M059J (cell line): ENCODE results near the gene PDE3B. TPM values are rescaled to one million over a fixed set of nuclear protein-coding genes. Genes with fewer than 3 reads are reported as not detected.
"Not testable (repeated sequence)": the region's sequence is repeated elsewhere in the genome, so short reads cannot be mapped to it uniquely, and the experiment has no call there.

Source experiments
- DNase-seq: peaks from one replicate; pipeline ENCODE4 v3.0.0-alpha.2; 2012; ENCODE audit warnings: low read depth
- total RNA-seq: library from RNA; depleted of rRNA; stranded (reverse); fragments of >200 nt; shearing (Covaris generic); gene quantifications from 2 replicates; pipeline ENCODE4 v1.2.3, GENCODE V29; 2014

Gene PDE3B
- total RNA-seq, 1 experiment from 2014 or later, result not detected

DNA sequence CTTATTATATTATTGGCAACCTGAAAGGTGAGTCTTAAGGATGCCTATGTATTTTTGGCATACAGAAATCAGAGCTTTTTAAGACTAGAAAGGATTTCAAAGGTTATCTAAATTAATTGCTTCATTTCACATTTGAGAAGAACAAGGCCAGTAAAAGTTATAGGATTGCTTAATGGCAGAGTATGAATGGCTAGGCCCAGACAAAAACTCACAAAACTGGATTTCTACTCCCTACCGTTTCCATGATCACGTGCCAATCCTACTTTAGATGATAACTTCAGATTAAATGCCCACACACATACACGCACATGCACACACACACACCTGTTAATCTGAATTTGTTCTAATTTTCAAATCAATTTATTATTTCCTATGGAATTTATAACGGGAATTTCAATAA, 1.8 kb upstream of the PDE3B start:
- no peak for DNase-seq

DNA sequence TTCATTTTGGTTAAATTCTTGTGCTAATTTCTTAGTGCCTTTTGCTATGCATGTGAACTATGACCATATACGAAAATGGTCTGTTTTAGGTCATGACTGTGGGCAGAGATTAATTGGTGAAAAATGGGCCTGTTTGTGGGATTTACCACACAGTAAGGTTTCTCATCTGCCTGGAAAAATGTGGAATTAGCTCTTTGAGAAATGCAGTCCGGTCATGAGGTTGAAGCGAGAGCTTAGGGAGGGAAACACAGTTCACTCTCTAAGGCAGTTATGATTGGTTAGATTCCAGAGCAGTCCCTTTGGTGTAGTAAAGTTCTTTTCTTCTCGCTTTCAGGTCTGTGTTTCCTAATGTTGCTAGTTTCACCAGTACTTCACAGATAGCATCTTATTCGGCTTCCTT, 1.2 kb upstream of the PDE3B start:
- no peak for DNase-seq

- DNase-seq, result no peak
Measured at GRCh38 chr11:14642873-14643696, 519 bp upstream of the PDE3B start.

GRCh38 chr11:14644226-14645014, 816 bp downstream of the PDE3B start:
- DNase-seq, result peak; percentile 41

- peak; percentile 31 for DNase-seq
Measured at GRCh38 chr11:14645015-14645912, 1.7 kb downstream of the PDE3B start.

DNA sequence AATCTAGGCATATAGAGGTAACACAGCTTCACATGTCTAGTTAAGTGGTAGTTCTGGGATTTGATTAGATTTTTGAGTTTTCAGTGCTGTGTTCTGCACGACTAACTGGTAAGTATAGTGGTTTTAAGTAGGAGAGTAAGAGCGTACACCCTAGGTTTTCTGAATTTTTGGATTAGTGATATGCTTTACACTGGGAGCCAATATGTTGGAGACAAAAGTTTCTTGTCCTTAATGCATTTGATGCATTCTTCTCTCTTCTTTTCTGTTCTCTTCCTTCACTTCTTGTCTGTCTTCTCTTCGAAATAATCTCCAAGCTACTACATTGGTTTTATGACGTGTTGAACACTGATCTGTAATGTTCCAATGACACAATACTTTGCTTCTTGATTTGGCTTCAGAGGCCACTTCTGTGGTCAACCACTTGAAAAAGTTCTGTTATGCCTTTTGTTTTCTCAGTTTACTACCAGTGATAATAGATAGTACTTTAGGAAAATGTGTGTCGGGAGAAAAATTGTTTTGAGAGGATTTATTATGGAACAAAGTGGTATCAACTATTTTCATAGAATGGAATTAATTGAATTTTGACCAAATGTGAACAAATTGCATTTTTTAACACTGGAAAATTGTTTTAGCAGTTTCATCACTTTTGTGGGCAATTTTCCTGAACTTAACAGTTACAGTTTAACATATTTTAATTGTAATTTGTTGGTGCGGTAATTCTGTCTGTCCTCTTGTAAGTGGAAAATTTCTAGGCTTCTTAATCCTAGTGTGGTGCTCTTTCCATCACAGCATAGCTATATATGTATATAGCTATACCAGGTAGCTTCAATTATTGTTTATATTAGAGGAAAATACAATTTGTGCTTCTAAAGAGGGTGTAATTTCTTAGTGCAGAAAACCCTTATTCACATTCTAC, 2.6 kb downstream of the PDE3B start:
- DNase-seq, result no peak

- no peak for DNase-seq
Measured at GRCh38 chr11:14650064-14650463, 6.5 kb downstream of the PDE3B start.

DNA sequence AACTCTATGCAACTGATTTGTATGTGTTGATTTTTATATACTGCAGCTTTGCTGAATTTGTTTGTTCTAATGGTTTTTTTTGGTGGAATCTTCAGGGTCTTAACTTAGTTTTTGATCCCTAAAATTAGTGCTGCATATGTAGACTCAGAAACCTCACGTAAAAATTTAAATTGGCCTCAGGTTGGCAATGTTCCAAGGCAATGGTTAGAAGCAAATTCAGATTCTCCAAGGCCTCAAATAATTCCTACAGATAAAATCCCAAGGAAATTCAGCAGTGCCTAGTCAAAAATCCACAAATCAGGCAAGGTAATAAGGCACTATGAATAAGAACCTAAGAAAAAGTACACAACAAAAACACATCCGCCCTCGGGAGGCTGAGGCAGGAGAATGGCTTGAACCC, 9.5 kb downstream of the PDE3B start:
- DNase-seq, result no peak

DNA sequence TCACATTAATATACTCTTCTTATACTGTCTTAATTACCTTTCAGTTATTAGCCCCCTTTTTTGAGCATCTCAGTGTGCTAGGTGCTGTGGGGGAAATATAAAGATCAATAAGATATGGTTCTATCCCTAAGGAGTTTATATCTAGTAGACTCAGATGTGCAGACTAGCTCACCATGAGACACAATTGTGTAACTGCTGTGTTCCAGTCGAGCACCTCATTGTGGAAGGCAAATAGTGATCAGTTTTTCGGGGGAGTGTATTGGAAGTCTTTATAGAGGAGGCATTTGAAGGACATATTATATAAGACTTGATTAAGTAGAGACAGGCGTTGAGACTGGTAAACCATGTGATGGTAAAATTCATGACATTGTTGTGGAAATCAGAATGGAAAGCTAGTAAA, 11.8 kb downstream of the PDE3B start:
- no peak for DNase-seq

- DNase-seq, result no peak
Measured at GRCh38 chr11:14656536-14657457, 13.2 kb downstream of the PDE3B start.

GRCh38 chr11:14657841-14658240, 14.2 kb downstream of the PDE3B start:
- no peak for DNase-seq

- DNase-seq, result not testable (repeated sequence)
Measured at GRCh38 chr11:14664926-14665325, 21.3 kb downstream of the PDE3B start.

- not testable (repeated sequence) for DNase-seq
Measured at GRCh38 chr11:14667329-14667728, 23.7 kb downstream of the PDE3B start.

- DNase-seq, result no peak
Measured at GRCh38 chr11:14668731-14669301, 25.2 kb downstream of the PDE3B start.

- no peak for DNase-seq
Measured at GRCh38 chr11:14669499-14669898, 25.9 kb downstream of the PDE3B start.

- DNase-seq, result no peak
Measured at GRCh38 chr11:14669958-14670357, 26.4 kb downstream of the PDE3B start.

GRCh38 chr11:14672635-14673034, 29.0 kb downstream of the PDE3B start:
- no peak for DNase-seq

DNA sequence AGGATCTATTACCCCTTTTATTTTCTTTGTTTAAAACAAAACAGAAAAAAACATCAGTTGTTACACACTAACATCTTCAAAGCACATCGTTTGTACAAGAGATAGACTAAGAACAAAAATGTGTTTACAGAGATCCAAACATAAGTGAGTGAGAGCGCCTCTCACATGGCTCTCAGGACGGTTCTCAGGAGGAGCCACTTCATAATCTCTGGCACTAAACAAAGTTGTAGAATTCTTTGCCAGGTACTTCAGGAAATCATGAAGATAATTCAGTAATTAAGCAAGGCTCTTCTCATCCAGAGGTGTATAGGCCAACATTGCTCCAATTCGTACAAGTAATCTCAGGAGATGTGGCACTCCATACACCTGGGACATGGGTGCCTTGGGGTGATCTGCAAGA, 29.8 kb downstream of the PDE3B start:
- DNase-seq, result no peak

GRCh38 chr11:14673824-14674405, 30.3 kb downstream of the PDE3B start:
- DNase-seq, result no peak
